Activated CD4-positive, CD25-positive, alpha-beta regulatory T cell treated with anti-CD3 and anti-CD28 coated beads, Interleukin-2, amount 50 U/mL, for 24 hours (primary cell): ENCODE data around the gene PTGDS.

ENCODE experiments used
- ATAC-seq, 2 donors: fragments of 150-1000 bp; cut with Tn5 transposase; one replicate each; pipeline ENCODE4 v1.10.0; 2021; ENCODE audit warnings: mild to moderate bottlenecking in 1 of 2, moderate library complexity in 1 of 2

The PTGDS gene

DNA sequence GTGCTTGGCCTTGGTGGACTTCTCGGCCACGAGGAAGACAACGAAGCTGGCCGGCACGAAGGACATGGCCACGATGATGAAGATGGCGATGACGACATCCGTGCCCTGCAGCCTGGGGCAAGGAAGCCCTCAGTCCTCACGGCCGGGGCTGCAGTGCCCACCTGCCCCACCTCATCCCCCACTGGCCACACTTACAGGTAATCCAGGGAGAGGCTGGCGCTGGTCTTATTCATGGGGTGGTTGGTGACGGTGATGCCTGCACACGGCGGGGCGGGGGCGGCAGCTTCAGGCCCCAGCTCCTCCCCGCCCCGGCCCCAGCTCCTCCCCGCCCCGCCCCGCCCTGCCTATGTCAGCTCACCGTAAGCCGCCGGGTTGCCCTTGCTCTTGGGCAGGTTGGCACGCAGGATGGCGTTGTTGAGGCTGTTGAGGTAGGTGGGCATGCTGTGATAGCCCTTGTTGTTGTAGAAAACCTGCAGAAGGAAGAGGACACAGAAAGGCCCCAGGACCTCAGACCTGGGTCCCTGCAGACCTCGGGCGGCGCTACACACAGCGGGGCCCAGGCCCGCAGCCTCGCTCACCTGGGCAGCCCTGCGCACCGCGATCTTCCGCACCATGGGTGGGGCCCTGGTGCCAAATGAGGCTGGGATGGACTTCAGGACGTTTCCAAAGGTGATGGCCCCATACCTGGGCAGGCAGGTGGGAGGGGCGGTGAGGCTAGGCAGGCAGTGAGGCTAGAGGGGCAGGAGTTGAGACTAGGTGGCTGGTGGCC is 34.8 kb downstream of the PTGDS start:
- no peak for ATAC-seq

DNA sequence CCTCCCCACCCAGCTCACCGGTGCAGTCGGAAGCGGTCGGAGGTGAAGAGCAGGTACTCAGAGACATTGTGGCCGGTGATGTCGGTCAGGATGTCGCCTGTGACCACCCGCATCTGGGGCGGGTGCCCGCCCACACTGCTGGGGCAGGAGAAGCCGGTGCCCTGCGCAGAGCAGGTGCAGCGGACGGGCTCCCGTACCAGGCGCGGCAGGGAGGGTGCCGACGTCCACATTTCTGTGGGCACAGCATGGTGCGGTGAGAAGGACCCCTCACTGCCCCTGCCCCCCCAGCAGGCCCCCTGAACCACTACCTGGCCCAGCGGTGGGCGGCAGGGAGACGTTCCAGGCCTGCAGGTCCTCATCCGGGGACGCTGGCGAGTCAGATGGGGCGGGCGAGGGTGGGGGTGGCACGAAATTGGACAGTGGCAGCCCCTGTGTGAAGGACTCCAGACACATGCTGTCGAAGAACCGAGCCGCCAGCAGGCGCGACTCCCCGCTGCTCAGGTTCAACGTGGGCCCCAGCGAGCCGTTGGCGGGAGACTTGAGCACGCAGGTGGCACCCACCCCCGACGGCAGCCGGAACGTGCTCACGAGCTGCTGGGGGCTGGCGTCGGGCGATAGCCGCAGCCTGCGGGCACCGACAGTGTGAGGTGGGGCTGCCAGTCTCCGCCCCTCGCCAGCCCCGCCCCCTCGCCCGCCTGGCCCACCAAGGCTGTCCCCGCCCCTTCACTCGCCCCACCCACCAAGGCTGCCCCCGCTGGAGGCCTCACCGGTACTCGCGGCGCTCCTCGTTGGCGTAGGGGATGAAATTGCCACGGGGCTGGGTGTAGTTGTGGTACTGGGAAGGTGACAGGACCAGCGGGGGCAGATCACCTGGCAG is 35.6 kb downstream of the PTGDS start:
- ATAC-seq = no peak

DNA sequence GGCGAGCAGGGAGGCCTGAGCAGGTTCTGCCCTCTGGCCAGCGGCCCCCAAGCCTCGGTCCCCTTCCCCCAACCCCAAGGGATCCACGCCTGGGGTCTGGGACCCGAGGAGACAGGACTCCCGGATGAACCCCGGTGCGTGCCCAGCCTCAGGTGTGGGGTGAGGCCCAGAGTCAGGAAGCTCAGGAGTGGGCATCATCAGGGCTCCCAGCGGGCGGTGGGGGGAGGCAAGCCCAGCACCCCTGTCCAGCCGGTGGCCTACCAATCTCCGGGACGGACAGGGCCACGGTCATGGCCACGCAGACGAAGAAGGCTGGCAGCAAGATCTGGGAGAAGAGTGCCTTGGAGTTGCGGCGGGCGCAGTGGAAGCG is 36.3 kb downstream of the PTGDS start:
- no peak for ATAC-seq

DNA sequence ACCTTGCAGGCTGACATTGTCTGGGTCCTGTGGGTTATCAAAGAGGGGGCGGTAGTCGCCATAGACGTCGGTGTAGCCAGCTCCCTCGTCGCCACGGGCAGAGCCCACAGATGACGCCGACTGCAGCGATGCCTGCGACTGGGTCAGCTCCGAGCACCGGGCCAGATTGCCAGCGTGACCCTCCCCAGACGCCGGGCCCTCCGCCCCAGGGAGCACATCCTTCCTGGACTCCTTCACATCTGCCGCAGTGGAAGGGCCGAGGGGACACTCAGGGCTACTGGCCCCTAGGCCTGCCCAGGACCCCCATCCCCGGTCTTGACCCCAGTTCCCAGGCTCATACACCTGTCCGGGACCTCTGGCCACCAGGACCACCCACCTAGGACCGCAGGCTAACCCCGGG is 36.9 kb downstream of the PTGDS start:
- ATAC-seq = no peak

DNA sequence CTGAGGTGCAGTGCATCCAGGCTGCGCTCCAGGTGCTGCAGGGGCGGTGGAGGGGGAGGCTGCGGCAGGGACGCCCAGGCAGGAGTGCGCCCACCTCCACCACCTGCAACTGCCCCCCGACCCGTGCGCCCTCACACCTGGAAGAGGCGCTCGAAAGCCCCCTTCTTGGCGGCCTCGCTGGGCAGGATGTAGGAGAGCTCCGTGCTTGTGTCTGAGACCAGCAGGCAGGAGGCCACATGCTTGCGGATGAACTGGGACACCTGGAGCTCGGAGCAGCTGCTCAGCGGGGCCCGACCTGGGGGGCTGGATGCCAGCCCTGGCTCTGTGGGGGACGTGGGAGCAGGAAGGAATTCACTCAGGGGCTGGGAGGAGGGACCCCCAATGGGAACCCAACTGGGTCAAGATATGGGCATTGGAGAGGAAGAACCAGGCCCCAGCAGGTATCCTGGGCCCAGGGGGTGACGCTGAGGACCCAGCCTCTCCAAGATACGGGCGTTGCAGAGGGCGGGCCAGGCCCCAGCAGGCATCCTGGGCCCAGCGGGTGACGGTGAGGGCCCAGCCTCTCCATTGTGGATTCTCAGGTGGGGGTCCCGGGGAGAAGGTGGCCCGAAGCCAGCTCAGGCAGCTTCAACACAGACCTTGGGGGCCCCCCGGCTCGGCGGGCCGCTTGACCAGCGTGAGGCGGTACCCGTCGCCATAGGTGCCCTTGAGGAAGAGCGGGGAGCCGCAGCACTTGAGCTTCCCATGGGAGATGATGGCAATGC is 37.7 kb downstream of the PTGDS start:
- no peak for ATAC-seq

DNA sequence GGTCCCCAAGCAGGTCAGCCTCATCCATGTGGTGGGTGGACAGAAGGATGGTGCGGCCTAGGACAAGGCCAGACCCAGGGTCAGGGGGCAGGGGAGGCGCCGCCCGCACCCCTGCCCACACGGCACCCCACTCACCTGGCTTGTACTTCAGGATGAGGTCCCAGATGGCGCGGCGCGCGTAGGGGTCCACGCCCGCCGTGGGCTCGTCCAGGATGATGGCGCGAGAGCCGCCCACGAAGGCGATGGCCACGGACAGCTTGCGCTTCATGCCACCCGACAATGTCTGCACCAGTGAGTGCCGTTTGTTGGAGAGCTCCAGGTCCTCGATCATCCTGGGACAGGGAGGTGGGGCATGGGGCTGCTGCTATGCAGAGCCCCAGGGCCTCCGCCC is 38.2 kb downstream of the PTGDS start:
- ATAC-seq = no peak

DNA sequence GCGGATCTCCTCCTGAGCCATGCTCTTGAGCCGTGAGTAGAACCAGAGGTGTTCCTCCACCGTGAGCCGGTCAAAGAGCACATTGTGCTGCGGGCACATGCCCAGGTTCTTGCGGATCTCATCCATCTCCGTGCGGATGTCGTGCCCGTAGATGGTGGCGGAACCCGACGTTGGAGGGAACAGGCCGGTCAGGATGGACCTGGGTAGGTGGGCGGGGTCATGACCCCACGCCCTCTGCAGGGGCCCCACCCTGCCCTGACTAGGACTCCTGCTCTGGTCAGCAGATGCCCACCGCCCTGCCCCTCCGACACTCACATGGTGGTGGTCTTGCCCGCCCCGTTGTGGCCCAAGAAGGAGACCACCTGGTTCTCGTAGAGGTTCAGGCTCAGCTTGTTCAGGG is 38.7 kb downstream of the PTGDS start:
- no peak for ATAC-seq

DNA sequence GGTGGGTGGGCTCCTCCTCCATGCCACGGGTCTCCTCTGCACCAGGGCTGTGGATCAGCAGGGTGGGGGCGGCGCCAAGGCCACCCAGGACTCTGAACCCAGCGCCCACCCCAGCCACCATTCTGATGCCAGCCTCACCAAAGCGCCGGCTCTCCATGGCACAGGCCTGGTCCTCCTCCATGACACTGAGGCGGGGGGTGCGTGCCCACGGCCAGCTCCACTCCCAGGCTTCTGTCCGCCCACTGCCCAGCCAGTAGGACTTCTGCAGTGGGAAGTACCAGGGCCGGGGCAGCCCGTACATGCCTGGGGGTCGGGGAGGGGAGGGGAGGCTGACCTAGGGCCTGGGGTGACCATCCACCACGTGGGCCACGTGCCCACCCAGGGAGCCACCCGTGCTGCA is 39.1 kb downstream of the PTGDS start:
- no peak for ATAC-seq

DNA sequence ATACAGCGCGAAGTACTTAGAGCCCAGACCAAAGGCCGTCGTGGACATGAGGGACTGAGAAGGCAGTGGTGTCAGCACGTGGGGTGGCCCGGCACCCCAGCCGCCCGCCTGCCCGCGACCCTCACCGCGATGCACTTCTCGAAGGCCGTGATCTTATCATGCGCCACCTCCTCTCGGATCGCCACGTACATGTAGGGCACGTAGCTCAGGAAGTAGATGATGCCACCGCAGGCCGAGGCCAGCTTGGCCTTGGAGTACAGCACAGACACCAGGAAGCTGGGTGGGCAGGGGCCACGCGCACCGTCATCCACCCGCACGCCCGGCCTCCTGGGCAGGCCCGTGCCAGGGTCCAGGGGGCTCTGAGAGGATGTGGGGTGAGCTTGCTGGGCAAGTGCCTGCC is 39.8 kb downstream of the PTGDS start:
- ATAC-seq = no peak

DNA sequence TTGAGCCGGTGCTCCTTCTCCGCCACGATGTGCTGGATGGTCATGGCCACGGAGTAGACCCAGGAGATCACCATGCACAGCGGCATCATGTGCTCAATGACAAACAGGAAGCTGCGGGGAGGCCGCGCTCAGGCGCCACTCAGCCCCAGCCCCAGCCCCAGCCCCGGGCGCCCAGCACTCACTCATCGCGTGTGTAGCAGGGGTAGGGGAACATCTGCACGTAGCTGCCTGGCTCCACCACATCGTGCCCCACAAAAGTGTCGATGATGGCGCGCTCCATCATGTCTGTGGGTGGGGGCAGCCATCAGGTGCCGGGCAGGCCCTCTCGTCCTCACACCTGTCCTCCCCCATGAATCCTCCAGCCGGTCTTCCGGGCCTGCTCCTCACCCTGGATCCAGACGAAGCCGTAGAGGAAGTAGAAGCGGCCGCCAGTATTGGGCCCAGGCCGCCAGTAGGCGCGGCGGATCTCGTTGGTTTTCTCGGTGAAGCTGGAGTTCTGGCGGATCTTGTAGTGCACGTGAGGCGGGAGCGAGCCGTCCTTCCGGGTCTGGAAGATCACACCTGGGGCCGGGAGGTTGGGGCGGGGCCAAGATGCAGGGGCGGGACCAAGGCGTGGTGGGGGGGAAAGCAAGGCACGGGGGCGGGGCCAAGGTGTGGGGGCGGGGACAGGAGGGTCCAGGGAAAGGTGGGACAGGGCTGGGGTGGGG is 40.6 kb downstream of the PTGDS start:
- ATAC-seq = no peak

DNA sequence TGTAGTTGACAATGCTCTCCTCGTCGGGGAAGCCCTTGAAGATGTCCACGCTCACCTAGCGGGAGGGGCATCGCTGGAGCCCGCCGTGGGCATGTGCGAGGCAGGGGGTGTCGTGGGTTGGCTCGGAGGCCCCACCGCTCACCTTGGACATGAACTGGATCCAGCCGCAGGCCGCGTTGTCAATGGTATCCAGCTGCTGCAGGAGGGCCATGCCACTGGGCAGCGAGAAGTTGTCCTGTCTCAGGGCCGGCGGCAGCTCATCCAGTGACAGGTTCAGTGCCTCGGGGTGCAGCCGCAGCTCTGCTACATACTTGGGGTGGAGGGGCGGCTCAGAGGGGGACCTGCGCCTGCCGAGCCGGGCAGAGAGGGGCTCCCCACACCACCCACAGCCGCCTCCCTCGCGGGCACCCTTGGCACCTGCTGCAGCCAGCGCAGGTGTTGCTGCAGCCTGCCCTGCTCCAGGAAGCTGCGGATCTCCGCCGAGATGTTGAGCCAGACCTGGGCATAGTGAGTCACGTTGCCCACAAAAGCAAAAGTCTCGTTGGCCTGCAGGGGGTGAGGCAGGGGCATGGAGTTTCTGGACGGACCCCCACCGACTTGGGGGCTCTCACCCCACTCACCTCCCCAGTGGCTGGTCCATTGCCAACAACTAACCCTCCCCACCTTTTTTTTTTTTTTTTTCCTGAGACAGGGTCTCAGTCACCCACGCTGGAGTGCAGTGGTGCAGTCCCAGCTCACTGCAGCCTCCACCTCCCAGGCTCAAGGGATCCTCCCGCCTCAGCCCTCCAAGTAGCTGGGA is 41.7 kb downstream of the PTGDS start:
- no peak for ATAC-seq

DNA sequence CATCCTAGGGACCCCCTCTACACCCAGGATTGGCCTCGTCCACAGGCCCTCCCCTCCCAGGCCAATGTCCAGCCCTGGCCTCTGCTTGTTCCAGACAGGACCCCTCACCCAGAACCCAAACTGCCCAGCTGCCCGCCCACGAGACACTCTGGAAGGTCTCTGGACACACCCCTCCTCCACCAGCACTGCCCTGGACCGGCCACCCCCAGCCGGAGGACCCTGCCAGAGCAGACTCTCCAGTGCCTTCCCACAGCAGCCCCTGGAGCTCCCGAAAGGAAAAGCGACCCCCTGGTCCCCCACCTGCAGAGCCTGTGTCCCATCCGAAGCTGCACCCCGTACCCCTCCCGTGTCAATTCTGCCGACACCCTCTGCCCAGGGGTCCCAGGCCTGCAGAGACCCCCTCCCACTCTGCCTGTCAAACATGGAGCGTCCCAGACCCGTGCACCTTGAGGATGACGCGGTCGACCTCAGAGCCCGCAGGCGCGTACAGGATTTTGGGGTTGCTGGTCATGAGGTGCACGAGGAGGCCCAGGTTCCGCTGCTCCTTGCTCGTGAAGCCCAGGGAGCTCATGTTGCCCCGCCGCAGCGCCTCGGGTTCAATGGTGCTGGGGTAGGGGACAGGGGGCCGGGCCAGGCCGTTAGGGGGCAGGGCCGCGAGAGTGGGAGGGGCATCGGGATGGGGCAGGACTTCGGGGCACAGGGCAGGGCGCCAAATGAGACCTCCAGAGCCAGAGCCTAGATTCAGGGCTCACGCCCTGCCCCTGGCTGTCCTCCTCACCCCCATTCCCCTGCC is 42.8 kb downstream of the PTGDS start:
- ATAC-seq = no peak

DNA sequence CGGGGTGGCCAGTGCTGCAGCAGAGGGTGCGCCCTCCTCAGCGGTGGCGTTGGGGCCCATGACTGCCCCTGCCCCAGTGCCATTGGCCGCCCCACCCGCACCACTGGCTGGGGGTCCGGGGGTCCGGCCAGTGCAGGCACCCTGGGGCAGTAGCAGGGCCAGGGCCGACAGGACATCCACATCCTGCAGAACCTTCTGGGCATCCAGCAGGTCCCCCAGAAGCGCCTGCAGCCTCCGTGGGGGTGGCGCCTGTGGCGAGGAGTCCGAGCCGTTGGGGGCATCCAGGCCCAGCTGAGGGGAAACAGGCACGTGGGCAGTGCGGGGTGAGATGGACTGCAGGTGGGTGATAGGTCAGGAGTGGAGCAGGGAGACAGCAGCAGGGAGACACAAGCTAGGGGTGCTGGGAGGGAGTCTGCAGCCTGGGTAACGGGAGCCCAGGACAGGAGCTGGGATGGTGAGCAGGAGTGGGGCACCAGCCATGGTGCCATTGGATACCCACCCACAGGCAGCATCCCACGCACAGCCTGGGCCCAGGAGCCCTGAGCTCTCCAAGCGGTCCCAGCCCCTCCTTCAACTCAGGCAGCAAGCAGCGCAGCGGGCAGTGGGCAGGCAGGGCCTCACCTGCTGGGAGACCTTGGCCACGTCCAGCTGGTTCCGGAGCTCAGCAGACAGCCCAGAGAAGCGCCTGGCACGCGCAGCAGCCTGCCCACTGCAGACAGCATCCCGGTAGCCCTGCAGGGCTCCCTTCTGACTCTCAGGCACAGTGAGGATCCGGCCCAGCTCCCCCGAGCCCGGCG is 43.7 kb downstream of the PTGDS start:
- ATAC-seq = no peak

DNA sequence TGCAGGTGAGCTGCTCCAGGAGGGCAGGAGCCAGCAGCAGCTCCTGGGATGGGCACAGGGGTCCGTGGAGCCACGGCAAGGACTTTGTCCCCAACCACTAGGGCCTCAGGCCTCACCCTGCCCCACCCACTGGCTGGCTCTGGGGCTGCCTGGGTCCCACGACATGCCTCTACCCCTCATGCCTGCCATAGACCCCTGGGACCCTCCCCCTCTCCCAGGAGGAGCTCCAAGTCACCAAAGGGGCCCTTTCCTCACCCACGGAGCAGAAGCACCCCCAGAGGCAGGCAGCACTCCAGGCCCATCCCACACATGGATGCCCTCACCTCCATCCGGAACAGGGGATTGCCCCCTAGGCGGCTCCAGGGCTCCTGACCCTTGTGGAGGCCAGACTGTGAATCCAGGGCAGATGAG is 44.3 kb downstream of the PTGDS start:
- ATAC-seq = no peak

DNA sequence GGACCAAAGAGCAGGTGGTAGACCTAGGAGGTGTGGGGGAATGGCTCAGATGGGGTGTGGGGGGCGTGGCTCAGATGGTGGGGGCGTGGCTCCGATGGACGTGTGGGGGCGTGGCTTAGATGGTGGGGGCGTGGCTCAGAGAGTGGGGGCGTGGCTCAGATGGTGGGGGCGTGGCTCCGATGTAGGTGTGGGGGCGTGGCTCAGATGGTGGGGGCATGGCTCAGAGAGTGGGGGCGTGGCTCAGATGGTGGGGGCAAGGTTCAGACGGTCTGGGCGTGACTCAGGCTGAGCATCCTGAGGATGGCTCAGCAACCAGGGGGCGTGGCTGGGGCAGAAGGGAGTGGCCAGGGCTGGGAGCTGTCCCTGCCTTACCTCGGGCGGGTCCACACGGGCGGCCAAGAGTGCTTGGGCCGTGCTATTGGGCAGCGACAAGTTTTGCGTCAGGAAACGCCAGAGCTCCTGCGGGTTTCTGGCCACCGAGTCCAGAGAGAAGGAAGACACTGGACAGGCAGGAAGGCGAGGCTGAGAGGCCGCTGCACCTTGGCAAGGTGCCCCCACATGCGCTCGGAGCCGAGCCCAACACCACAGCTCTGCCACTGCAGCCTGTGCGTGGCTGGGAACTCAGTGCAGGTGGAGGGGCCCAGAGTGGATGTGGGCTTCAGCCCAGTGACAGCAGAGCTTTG is 44.8 kb downstream of the PTGDS start:
- peak; percentile 76 to 89 for ATAC-seq

DNA sequence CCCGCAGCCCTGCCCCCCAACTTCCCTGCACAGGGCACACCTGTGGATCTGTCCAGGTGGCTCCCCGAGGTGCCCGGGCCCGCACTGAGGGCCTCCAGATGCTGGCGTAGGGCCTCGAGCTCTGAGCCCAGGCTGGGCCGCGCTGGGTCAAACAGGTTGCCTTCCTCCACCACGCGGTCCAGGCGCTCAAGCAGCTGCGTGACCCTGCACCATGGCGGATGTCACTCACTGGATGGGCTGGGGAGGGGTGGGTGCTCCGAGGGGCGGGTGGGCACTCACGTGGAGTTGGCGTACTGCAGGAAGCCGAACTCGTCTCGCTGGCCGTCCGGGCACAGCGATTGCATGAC is 45.3 kb downstream of the PTGDS start:
- no peak for ATAC-seq

DNA sequence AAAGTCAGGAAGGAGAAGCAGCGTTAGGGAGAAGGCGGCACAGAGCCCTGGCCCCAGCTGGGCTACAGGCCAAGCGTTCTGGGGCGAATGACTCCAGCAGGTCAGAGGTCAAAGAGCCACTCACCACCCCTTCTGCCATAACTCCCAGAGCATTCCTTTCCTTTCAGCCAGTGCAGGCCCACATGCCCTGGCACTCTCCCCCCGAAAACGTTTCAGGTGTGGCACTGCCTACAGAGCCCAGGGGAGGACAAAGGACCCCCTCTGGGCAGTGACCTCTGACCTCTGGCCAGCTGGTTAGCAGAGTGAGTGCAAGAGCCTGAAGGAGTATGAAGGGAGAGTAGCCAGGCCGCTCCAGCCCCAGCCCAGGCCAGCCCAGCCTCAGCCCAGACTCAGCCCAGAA is 45.9 kb downstream of the PTGDS start:
- ATAC-seq = no peak

DNA sequence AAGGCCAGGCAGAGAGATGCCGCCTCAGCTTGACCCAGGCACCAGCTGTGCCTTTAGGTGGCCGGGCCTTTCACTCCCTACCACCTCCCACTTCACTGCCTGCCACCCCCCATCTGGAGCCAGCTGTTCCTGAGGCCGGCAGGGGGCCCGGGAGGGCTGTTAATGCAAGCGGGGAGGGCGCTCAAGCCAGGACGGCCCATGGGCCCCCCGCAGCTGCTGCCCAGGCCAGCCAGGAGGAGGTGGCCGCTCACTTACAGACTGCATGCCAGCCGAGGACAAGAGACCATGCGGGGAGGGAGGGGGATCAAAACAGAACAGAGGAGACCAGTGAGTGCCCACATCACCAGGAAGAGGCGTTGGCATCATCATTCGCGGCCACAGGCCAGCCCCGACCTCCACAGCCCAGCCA is 46.3 kb downstream of the PTGDS start:
- no peak for ATAC-seq

DNA sequence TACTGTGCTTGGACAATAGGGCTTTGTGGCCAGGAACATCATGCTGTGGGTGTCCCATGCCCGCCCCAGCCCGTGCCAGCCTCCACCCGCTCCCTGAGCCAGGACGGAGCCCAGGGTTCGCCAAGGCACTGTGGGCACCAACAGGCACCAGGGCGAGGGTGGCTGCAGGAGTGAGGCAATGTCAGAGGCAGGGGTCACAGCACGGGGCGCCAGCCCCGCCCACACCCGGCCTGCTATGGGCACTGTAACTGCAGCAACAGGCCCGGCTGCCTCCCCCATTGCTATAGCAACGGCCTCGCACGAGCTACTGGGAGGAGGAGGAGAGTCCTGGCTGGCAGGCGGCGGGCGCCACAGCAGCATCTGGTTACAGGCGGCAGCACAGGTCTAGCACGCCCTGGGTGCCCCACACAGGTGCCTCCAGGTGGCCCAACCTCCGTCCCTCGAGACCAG is 48.2 kb downstream of the PTGDS start:
- ATAC-seq = no peak

DNA sequence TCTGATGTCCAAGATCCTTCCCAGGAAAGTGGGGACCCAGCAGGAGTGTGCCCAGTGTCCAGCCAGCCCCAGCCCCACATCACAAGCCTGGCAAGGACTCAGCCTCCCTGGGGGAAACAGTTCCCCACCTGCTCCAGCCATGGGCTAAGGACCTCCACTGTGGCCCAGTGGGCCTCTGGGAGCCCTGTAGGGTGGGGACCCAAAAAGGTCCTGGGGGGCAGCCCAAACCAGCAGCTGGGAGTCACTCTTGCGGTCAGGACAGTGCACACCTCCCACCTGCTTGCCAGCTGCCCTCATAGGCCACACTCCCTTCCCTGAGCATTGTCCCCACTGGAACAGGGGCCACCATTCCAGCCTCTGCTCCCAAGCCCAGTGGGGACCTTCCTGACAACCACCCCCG is 49.1 kb downstream of the PTGDS start:
- no peak for ATAC-seq
